Iris pigment epithelial cell (primary cell): Measurements from ENCODE around the gene NOP53.
A peak's percentile ranks its signal among the peaks of the same experiment; 100 is the strongest.
"Not testable (repeated sequence)": the region's sequence is repeated elsewhere in the genome, so short reads cannot be mapped to it uniquely, and the experiment has no call there.

Experiments used
- DNase-seq: peaks from one replicate; pipeline ENCODE4 v3.0.0-alpha.2; 2011; ENCODE audit warnings: low read depth

Gene NOP53

DNA sequence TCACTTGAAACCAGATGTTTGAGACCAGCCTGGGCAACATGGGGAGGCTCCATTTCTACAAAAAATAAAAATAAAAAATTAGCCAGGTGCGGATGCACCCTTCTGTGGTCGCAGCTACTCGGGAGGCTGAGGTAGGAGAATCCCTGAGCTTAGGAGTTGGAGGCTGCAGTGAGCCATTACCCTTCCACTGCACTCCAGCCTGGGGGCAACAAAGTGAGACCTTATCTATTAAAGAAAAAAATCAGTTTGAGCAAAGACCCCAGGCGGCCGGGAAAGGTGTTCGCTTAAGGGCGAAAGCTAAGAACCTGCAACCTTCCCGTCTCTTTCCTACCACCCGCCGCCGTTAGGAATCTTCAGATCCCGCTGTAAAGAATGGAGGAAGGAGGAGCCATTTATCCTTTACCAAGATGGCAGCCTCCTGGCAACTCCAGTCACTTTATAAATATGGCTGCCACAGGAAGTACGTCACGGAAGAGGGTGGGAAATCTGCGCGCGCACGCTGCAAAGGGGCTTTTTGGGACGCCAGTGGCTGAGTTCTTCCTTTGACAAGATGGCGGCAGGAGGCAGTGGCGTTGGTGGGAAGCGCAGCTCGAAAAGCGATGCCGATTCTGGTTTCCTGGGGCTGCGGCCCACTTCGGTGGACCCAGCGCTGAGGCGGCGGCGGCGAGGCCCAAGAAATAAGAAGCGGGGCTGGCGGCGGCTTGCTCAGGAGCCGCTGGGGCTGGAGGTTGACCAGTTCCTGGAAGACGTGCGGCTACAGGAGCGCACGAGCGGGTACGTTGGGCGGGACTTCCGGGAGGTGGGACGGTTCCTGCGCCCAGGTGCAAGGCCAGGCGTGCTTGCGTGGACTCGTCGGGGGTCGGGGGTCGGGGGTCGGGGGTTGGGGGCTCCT lies at the start of gene NOP53:
TSS of gene NOP53 (plus strand) at position 537 of the 892 bp plus-strand sequence. CDS start at position 551, 14 bp downstream.
- peak; percentile 95 for DNase-seq

DNA sequence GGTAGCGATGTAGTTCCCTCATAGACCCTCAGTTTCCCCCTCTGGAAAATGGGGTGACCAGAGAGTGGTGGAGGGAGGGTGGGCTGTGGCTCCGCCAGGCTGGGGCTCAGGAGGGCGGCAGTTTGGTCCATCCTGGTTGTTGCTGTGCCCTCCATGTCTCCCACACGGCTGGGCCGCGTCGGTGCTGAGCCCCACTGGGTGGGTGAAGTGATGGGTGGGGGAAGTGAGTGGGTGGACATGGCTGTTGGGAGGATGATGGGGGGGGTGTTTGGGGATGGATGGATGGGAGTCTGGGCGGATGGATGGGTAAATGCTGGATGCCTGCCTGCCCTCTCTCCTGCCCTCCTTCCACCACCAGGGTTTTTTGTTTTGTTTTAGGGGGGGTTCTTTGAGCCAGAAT lies 48.7 kb upstream of the NOP53 start:
- DNase-seq = no peak

- peak; percentile 80 for DNase-seq
Measured at GRCh38 chr19:47697863-47698609, 47.3 kb upstream of the NOP53 start.

- DNase-seq = no peak
Measured at GRCh38 chr19:47698631-47699359, 46.6 kb upstream of the NOP53 start.

- DNase-seq = peak; percentile 26
Measured at GRCh38 chr19:47699360-47699917, 45.9 kb upstream of the NOP53 start.

GRCh38 chr19:47700934-47701716 lies 44.2 kb upstream of the NOP53 start:
- DNase-seq = no peak

DNA sequence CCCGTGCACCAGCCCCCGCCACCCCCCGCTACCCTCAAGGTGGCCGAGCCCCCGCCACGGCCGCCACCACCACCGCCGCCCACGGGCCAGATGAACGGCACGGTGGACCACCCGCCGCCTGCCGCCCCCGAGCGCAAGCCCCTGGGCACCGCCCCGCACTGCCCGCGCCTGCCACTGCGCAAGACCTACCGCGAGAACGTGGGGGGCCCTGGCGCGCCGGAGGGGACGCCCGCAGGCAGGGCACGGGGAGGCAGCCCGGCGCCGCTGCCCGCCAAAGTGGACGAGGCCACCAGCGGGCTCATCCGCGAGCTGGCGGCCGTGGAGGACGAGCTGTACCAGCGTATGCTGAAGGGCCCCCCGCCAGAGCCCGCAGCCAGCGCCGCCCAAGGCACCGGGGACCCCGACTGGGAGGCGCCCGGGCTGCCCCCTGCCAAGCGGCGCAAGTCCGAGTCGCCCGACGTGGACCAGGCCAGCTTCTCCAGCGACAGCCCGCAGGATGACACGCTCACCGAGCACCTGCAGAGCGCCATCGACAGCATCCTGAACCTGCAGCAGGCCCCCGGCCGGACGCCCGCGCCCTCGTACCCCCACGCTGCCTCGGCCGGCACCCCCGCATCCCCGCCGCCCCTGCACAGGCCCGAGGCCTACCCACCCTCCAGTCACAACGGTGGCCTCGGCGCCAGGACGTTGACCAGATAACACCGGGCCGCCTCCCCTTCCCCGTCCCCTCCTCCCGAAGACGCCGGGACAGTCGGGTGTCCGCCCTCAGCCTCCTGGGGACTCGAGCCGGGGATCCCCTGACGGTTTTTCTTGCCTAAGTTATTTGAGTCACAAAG lies 43.4 kb upstream of the NOP53 start:
- DNase-seq = no peak

DNA sequence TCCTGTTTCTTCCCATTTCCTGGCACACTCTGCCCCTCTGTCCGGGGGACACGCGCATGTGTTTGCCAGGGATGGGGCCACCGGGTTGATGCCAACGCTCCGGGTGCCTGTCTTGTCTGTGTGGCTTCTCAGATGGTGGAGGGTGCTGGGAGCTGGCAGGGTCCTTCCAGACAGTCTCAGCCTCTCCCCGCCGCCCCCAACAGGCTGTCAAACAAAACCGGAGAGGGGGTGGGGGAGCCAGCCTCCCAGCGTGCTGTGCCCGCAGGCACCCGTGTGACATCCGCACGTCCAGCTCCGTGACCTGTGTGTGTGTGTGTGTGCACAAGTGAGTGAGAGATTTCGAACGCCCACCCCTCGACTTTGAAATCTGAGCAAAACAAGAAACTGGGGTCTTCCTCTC lies 42.7 kb upstream of the NOP53 start:
- DNase-seq = no peak

GRCh38 chr19:47703301-47703700 lies 42.0 kb upstream of the NOP53 start:
- DNase-seq = peak; percentile 39

GRCh38 chr19:47704024-47704423 lies 41.3 kb upstream of the NOP53 start:
- peak; percentile 98 for DNase-seq

- no peak for DNase-seq
Measured at GRCh38 chr19:47704656-47705055, 40.7 kb upstream of the NOP53 start.

DNA sequence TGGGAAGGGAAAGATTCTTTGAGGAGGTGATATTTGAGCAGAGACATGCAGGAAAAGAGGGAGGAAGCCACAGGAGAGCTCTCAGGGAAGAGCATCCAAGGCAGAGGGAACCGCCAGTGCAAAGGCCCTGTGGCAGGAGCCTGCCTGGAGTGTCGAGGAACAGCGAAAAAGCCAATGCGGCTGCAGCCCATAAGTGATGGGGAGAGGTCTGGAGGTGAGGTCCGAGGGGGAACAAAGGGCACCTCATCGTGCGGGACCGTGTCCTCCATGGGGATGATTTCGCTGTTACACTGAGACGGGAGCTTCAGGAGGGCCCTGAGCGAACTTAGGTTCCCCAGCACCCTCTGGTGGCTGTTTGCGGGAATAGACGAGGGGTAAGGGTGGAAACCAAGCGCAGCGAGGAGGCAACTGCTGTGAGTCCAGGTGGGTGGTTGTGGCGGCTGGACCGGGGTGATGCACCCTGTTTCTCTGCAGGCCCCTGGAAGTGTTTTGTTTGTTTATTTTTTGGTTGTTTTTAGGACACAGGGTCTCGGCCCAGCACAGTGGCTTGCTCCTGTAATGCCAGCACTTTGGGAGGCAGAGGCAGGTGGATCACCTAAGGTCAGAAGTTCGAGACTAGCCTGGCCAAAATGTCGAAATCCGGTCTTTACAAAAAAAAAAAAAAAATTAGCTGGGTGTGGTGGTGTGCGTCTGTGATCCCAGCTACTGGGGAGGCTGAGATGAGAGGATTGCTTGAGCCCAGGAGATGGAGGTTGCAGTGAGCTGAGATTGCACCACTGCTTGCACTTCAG lies 38.0 kb upstream of the NOP53 start:
- DNase-seq = peak; percentile 75

GRCh38 chr19:47711652-47712242 lies 33.6 kb upstream of the NOP53 start:
- DNase-seq = no peak

GRCh38 chr19:47713046-47714021 lies 32.0 kb upstream of the NOP53 start, which contains the start of gene EHD2:
TSS of gene EHD2 (plus strand) at chr19:47713422. CDS start at chr19:47716613, 3,191 bp downstream.
- DNase-seq = peak; percentile 70

DNA sequence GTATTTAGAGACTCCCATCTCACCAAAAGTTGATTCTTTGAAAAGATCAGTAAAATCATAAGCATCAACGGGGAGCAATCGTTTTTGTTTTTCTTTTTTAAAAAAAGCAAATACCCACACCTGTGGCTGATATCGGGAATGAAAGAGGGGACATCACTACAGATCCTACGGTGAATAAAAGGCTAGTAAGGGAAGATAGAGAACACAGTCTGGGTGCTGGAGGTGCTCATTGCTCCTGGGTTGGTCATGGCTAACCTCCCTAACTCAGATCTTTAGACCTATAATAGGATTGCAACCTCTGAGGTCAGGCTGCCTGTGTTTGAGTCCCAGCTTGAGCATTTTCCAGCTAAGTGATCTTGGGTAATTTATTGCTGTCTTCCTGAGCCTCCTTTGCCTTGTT lies 31.0 kb upstream of the NOP53 start:
- no peak for DNase-seq

DNA sequence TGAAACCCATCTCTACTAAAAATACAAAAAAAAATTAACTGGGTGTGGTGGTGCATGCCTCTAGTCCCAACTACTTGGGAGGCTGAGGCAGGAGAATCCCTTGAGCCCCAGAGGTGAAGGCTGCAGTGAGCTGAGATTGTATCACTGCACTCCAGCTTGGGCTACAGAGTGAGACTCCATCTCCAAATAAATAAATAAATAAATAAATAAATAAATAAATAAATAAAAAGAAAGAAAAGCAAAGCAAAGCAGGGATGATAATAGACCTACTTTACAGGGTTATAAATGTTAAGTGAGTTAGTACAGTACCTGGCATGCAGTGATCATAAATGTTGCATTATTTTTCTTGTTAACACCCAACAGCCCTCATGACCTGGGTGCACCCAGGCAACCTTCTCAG lies 30.5 kb upstream of the NOP53 start:
- not testable (repeated sequence) for DNase-seq

- DNase-seq = no peak
Measured at GRCh38 chr19:47716270-47716937, 28.9 kb upstream of the NOP53 start.
